Coronary artery (tissue), 2 donors: ENCODE data around the gene ITGA2B.
"Not testable (repeated sequence)": the region's sequence is repeated elsewhere in the genome, so short reads cannot be mapped to it uniquely, and the experiment has no call there.

Experiments used
- DNase-seq: peaks from one replicate; pipeline ENCODE4 v3.0.0-alpha.2; 2017; ENCODE audit warnings: low spot score
- H3K27ac ChIP-seq, 2 donors: fragments of 200-600 bp; sonication (generic); one replicate each; pipeline ENCODE4 v1.5.1; 2016 to 2019
- H3K4me3 ChIP-seq: fragments of 200-600 bp; sonication (generic); 2 replicates; pipeline ENCODE4 v1.5.1; 2016; ENCODE audit warnings: mild to moderate bottlenecking, moderate library complexity
- TF ChIP-seq, protein P1 (sequence below): fragments of 200-600 bp; sonication (generic); IDR thresholded peaks from one replicate; pipeline ENCODE4 v1.5.1; 2019; ENCODE audit warnings: antibody characterized with exemption

Gene ITGA2B

GRCh38 chr17:44343510-44344209 is 45.8 kb downstream of the ITGA2B start:
- no peak overlapping the region for H3K27ac ChIP-seq

DNA sequence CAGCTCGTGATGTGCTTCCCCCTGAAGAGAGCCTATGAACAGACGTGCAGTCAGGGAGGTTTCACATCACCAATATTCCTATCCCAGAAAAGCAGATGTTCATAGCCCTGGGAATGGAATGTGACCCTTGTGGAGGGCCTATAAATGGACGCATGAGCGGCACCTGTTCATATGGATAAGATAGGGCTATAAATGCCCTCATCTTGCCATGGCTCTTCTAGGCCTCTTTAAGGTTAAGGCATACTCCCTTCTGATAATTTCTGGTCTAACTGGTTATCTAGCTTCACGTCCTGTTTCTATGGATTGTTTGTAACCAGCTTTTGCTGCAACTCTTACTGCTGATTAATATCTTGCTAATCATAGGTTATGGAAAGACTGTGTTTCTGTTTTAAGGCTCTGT is 48.9 kb downstream of the ITGA2B start:
- H3K27ac ChIP-seq, H3K4me3 ChIP-seq, DNase-seq: not testable (repeated sequence)

More at GRCh38 chr17:44343510-44344209, 45.8 kb downstream of the ITGA2B start:
- H3K4me3 ChIP-seq, result no peak overlapping the region
- no peak for DNase-seq
- TF ChIP-seq, protein P1, sequence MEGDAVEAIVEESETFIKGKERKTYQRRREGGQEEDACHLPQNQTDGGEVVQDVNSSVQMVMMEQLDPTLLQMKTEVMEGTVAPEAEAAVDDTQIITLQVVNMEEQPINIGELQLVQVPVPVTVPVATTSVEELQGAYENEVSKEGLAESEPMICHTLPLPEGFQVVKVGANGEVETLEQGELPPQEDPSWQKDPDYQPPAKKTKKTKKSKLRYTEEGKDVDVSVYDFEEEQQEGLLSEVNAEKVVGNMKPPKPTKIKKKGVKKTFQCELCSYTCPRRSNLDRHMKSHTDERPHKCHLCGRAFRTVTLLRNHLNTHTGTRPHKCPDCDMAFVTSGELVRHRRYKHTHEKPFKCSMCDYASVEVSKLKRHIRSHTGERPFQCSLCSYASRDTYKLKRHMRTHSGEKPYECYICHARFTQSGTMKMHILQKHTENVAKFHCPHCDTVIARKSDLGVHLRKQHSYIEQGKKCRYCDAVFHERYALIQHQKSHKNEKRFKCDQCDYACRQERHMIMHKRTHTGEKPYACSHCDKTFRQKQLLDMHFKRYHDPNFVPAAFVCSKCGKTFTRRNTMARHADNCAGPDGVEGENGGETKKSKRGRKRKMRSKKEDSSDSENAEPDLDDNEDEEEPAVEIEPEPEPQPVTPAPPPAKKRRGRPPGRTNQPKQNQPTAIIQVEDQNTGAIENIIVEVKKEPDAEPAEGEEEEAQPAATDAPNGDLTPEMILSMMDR, result no peak

- no peak overlapping the region for H3K4me3 ChIP-seq
- no peak overlapping the region for H3K27ac ChIP-seq
- TF ChIP-seq, protein P1, result no peak
- no peak for DNase-seq
Measured at GRCh38 chr17:44338702-44339101, 50.7 kb downstream of the ITGA2B start.

DNA sequence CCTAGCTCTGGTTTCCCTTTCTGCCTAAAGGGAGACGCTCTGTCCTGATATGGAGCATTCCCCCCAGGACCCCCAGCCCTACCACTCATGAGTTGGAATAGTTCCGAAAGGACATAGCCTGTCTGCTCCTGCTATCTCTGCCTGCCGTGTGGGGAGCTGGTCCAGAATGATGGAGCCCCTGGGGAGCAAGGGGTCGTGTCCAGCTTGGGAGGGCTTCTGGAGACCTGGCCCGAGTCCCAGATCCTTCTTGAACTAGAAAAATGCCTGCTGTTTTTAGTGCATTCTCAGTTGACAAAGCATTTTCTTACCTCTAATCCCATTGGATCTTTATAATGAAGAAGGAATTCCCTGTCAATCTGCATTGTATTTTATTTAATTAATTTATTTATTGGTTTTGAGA is 53.5 kb downstream of the ITGA2B start:
- DNase-seq, result no peak
- TF ChIP-seq, protein P1, result no peak
- Histone ChIP-seq H3K27ac (no peak overlapping the region), H3K4me3 (no peak overlapping the region)

DNA sequence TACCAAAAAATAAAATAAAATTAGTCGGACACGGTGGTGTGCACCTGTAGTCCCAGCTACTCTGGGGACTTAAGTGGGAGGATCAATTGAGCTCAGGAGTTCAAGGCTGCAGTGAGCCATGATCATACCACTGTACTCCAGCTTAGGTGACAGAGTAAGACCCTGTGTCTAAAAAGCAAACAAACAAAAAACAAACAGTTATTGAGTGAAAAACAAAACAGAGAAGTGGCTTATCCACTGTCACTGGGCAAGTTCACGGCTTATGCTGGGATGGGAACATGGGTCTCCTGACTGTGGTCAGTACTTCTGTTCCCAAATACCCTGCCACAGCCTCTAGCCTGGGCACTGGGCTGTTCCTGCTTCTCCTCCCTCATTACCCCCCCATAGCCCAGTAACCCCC is 53.9 kb downstream of the ITGA2B start:
- no peak overlapping the region for H3K27ac ChIP-seq
- TF ChIP-seq, protein P1, result no peak
- no peak overlapping the region for H3K4me3 ChIP-seq
- DNase-seq, result no peak

GRCh38 chr17:44334727-44335126 is 54.7 kb downstream of the ITGA2B start:
- DNase-seq, result no peak
- Histone ChIP-seq H3K4me3 (no peak overlapping the region), H3K27ac (no peak overlapping the region)
- TF ChIP-seq, protein P1, result no peak

DNA sequence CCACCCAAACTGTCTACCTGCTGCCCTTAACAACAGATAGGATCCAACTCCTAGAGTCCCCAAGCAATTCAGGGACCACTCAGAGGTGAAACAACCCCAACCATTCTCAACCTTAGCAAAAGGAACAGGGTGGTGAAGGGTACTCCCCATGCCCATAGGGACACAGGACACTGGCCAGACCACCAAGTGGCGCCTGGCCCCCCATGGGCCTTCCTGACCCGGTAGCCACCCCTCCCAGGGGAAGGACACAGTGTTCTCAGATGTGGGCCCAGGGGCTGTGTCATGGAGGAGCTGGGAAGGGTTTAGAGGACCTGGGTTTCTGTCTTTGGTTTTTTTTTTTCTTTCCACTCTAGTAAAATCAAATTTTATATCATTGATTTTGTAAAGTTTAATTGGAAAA is 55.1 kb downstream of the ITGA2B start:
- H3K4me3 ChIP-seq, result no peak overlapping the region
- no peak overlapping the region for H3K27ac ChIP-seq
- DNase-seq, result no peak
- TF ChIP-seq, protein P1, result no peak
